Hepatocyte (in vitro differentiated cells): ENCODE results near the gene CEP131. TPM values are rescaled to one million over a fixed set of nuclear protein-coding genes. Genes with fewer than 3 reads are reported as not detected.

Source experiments
- DNase-seq: peaks from one replicate; pipeline ENCODE4 v3.0.0-alpha.2; 2016; ENCODE audit warnings: low spot score
- H2AFZ ChIP-seq: fragments of 200-600 bp; sonication (generic); 2 replicates; pipeline ENCODE4 v1.6.0; 2016; ENCODE audit warnings: antibody characterized with exemption, mild to moderate bottlenecking
- H3K27ac ChIP-seq: fragments of 200-600 bp; sonication (generic); 2 replicates; pipeline ENCODE4 v1.5.1; 2016; ENCODE audit warnings: mild to moderate bottlenecking
- H3K27me3 ChIP-seq: fragments of 200-600 bp; sonication (generic); 2 replicates; pipeline ENCODE4 v1.6.1; 2016
- H3K36me3 ChIP-seq: fragments of 200-600 bp; sonication (generic); replicated peaks from 2 replicates; pipeline ENCODE4 v1.5.1; 2016; ENCODE audit warnings: low read depth; ENCODE audit not compliant: insufficient read depth
- H3K4me1 ChIP-seq: fragments of 200-600 bp; sonication (generic); 2 replicates; pipeline ENCODE4 v1.5.1; 2016; ENCODE audit warnings: mild to moderate bottlenecking, moderate library complexity; ENCODE audit not compliant: insufficient read depth
- H3K4me2 ChIP-seq: fragments of 200-600 bp; sonication (generic); 2 replicates; pipeline ENCODE4 v1.6.0; 2016
- H3K4me3 ChIP-seq: fragments of 200-600 bp; sonication (generic); 2 replicates; pipeline ENCODE4 v1.5.1; 2016; ENCODE audit warnings: mild to moderate bottlenecking
- H3K79me2 ChIP-seq: fragments of 200-600 bp; sonication (generic); 2 replicates; pipeline ENCODE4 v1.6.0; 2017; ENCODE audit warnings: mild to moderate bottlenecking
- H3K9me2 ChIP-seq: fragments of 200-600 bp; sonication (generic); replicated peaks from 2 replicates; pipeline ENCODE4 v1.6.0; 2017; ENCODE audit warnings: mild to moderate bottlenecking; ENCODE audit not compliant: insufficient read depth
- H3K9me3 ChIP-seq: fragments of 200-600 bp; sonication (generic); 2 replicates; pipeline ENCODE4 v1.5.1; 2016; ENCODE audit warnings: low read depth, mild to moderate bottlenecking
- H4K20me1 ChIP-seq: fragments of 200-600 bp; sonication (generic); 2 replicates; pipeline ENCODE4 v1.6.0; 2016; ENCODE audit warnings: mild to moderate bottlenecking; ENCODE audit not compliant: insufficient read depth, poor library complexity, severe bottlenecking
- EZH2 ChIP-seq: fragments of 200-600 bp; sonication (generic); IDR thresholded peaks from 2 replicates; pipeline ENCODE4 v1.6.1; 2016; ENCODE audit warnings: antibody characterized with exemption, mild to moderate bottlenecking, borderline replicate concordance
- EZH2phosphoT487 ChIP-seq: fragments of 200-600 bp; sonication (generic); IDR thresholded peaks from one replicate; pipeline ENCODE4 v1.6.1; 2018; ENCODE audit warnings: antibody characterized with exemption, mild to moderate bottlenecking, low read depth, moderate library complexity; ENCODE audit not compliant: unreplicated experiment, severe bottlenecking
- WGBS: methylation state at CpG from one replicate; pipeline ENCODE4 v1.1.6; 2016; ENCODE audit warnings: low lambda C conversion rate; ENCODE audit errors: missing lambda C conversion rate; 5-methylcytosine and 5-hydroxymethylcytosine counted together
- polyA plus RNA-seq: library from polyadenylated mRNA; unstranded; fragments of >200 nt; fragmentation: Nextera tagmentation; extraction: Ambion mirVana; gene quantifications from 2 replicates; pipeline ENCODE4 v1.2.1, GENCODE V29; 2016
- total RNA-seq: library from RNA; depleted of rRNA; stranded (reverse); fragments of >200 nt; gene quantifications from 2 replicates; pipeline ENCODE4 v1.2.3, GENCODE V29; 2014
- TF ChIP-seq, protein P1 (sequence below): fragments of 200-600 bp; sonication (generic); IDR thresholded peaks from 2 replicates; pipeline ENCODE4 v1.5.1; 2016; ENCODE audit warnings: antibody characterized with exemption, mild to moderate bottlenecking; ENCODE audit not compliant: poor library complexity

Gene CEP131
- total and polyA plus RNA-seq, 2 experiments from 2014 or later: 7.3 to 10.1 TPM

DNA sequence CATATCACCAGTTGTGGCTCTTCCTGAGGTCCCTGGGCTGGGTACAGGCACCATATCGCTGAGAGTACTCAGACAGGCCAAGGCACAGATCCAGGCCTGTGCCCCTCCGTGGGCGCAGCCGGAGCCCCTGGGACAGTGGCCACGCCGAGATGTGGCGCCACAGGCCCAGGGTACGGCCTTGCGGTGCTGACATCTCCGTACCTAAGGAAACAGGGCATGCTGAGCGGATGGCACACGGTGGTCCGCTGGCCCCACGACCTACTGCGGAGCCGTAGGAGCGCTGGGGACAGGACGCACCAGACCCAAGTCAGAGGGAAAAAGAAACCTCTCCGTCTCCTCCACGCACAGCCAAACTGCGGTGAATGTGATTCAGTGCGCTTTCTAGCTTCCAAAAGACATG is 42.8 kb upstream of the CEP131 start:
- DNase-seq: no peak
- H3K79me2 ChIP-seq: no peaks in the 10 kb centered on the region
- no peaks in the 10 kb centered on the region for H4K20me1 ChIP-seq
- H3K36me3 ChIP-seq: no peaks in the 10 kb centered on the region
- H3K27ac ChIP-seq: no peak overlapping the region
- WGBS: 97% methylated on average over 21 of the region's 22 CpGs
- TF ChIP-seq EZH2phosphoT487 (no peak), EZH2 (no peak)
- TF ChIP-seq, protein P1, sequence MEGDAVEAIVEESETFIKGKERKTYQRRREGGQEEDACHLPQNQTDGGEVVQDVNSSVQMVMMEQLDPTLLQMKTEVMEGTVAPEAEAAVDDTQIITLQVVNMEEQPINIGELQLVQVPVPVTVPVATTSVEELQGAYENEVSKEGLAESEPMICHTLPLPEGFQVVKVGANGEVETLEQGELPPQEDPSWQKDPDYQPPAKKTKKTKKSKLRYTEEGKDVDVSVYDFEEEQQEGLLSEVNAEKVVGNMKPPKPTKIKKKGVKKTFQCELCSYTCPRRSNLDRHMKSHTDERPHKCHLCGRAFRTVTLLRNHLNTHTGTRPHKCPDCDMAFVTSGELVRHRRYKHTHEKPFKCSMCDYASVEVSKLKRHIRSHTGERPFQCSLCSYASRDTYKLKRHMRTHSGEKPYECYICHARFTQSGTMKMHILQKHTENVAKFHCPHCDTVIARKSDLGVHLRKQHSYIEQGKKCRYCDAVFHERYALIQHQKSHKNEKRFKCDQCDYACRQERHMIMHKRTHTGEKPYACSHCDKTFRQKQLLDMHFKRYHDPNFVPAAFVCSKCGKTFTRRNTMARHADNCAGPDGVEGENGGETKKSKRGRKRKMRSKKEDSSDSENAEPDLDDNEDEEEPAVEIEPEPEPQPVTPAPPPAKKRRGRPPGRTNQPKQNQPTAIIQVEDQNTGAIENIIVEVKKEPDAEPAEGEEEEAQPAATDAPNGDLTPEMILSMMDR: no peak
- H3K9me3 ChIP-seq: no peaks in the 10 kb centered on the region
- no peak overlapping the region for H2AFZ ChIP-seq
- no peaks in the 10 kb centered on the region for H3K27me3 ChIP-seq
- H3K4me3 ChIP-seq: no peak overlapping the region
- no peaks in the 10 kb centered on the region for H3K9me2 ChIP-seq
- no peaks in the 10 kb centered on the region for H3K4me1 ChIP-seq
- H3K4me2 ChIP-seq: no peak overlapping the region

DNA sequence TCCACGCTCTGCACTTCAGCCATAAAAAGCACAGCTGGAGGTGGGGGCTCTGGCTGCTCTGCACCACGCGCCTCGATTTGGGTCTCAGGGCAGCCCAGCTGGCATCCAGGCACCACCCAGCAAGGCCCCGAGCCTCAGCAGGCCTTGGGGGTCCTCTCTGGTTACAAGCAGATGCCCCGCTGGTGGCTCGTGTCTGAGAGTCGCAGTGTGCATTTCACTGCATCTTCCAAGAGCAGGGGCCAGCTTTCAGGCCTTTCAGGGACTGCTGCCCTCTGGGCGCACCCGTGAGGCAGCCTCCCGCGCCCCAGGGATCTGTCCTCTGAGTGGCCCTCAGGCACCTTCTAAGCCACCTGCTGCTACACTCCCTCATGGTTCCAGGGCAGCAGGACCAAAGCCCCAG is 41.9 kb upstream of the CEP131 start:
- WGBS: 96% methylated on average over 12 of the region's 12 CpGs
- no peak for TF ChIP-seq EZH2
- no peak for TF ChIP-seq EZH2phosphoT487
- TF ChIP-seq, protein P1: no peak
- no peaks in the 10 kb centered on the region for H3K36me3 ChIP-seq

DNA sequence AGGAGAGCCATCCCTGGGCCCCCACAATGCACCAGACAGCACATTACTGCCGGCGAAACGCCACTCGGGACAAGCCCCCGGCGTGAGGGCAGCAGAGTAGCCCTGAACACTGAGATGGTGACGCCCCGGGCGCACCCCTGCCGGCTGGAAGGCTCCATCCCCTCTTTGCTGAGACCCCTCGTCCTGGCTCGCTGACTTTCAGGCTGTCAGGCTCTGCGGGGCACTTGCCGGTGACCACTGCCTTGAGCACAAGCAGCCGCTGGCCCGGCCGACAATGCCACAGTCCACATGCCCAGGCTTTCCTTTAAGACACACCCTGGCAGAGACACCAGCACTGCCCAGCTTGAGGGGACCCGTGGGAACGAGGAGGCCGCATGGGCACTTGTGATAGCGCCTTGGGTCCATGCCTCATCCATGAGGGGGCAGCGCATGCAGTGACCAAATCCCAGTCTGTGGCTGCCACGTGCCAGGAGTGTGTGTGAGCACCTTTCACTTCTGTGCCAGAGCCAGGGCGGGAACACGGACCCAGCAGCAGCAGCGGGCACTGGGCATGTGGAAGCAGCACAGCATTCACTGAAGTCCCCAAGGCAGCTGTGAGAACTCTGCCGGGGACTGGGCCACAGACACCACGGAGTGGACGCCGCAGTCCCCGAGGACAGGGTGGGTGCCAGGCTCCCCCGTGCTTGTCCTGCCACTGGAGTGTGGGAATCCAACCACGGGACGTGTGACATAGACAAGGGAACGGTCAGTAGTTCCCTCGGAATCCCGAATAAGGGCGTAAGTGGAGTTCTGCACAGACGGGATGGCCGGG is 40.8 kb upstream of the CEP131 start:
- Histone ChIP-seq H3K36me3 (no peaks in the 10 kb centered on the region), H3K4me2 (no peak overlapping the region), H3K27me3 (no peaks in the 10 kb centered on the region), H3K9me3 (no peaks in the 10 kb centered on the region), H3K4me1 (no peaks in the 10 kb centered on the region), H3K4me3 (no peak overlapping the region), H2AFZ (no peak overlapping the region), H3K27ac (no peak overlapping the region), H3K9me2 (no peaks in the 10 kb centered on the region), H3K79me2 (no peaks in the 10 kb centered on the region), H4K20me1 (no peaks in the 10 kb centered on the region)
- no peak for TF ChIP-seq EZH2
- TF ChIP-seq, protein P1: no peak
- TF ChIP-seq EZH2phosphoT487: no peak
- DNase-seq: no peak
- WGBS: 97% methylated on average over 40 of the region's 40 CpGs

More for the DNA sequence above, 41.9 kb upstream of the CEP131 start:
- no peaks in the 10 kb centered on the region for H4K20me1 ChIP-seq
- no peak overlapping the region for H3K4me2 ChIP-seq
- H3K9me2 ChIP-seq: no peaks in the 10 kb centered on the region
- H3K27me3 ChIP-seq: no peaks in the 10 kb centered on the region
- no peaks in the 10 kb centered on the region for H3K79me2 ChIP-seq
- no peak overlapping the region for H3K4me3 ChIP-seq
- H3K4me1 ChIP-seq: no peaks in the 10 kb centered on the region
- no peaks in the 10 kb centered on the region for H3K9me3 ChIP-seq
- no peak overlapping the region for H3K27ac ChIP-seq
- H2AFZ ChIP-seq: no peak overlapping the region
- no peak for DNase-seq
